ENCODE measurements around the gene GUSB.
"Not testable (repeated sequence)": the region's sequence is repeated elsewhere in the genome, so short reads cannot be mapped to it uniquely, and the experiment has no call there.

GUSB gene

GRCh38 chr7:65981965-65982792 is at the start of gene GUSB:
TSS of gene GUSB (minus strand) at chr7:65982213. CDS start at chr7:65982183, 30 bp downstream.
- peak; percentile 78 for DNase-seq

- not testable (repeated sequence) for DNase-seq
Observed at GRCh38 chr7:66028342-66028741, 46.3 kb upstream of the GUSB start.

GRCh38 chr7:66016131-66016461 is 34.1 kb upstream of the GUSB start:
- DNase-seq, result no peak

GRCh38 chr7:66015440-66016130 is 33.6 kb upstream of the GUSB start:
- DNase-seq, result no peak

- no peak for DNase-seq
Observed at GRCh38 chr7:66013938-66014337, 31.9 kb upstream of the GUSB start.

- no peak for DNase-seq
Observed at GRCh38 chr7:66007232-66007631, 25.2 kb upstream of the GUSB start.

GRCh38 chr7:66005115-66005671 is 23.2 kb upstream of the GUSB start:
- not testable (repeated sequence) for DNase-seq

- not testable (repeated sequence) for DNase-seq
Observed at GRCh38 chr7:66000823-66001417, 18.9 kb upstream of the GUSB start.

- DNase-seq, result not testable (repeated sequence)
Observed at GRCh38 chr7:65994984-65995383, 13.0 kb upstream of the GUSB start.

- DNase-seq, result no peak
Observed at GRCh38 chr7:65992526-65992925, 10.5 kb upstream of the GUSB start.

- DNase-seq, result not testable (repeated sequence)
Observed at GRCh38 chr7:65991829-65992228, 9.8 kb upstream of the GUSB start.

- DNase-seq, result no peak
Observed at GRCh38 chr7:65989694-65990080, 7.7 kb upstream of the GUSB start.

- not testable (repeated sequence) for DNase-seq
Observed at GRCh38 chr7:65988503-65988902, 6.5 kb upstream of the GUSB start.

GRCh38 chr7:65988084-65988483 is 6.1 kb upstream of the GUSB start:
- DNase-seq, result no peak

GRCh38 chr7:65983965-65984658 is 2.1 kb upstream of the GUSB start:
- no peak for DNase-seq

GRCh38 chr7:65980478-65981250 is 1.3 kb downstream of the GUSB start:
- DNase-seq, result no peak

GRCh38 chr7:65979583-65980477 is 2.2 kb downstream of the GUSB start:
- no peak for DNase-seq

- no peak for DNase-seq
Observed at GRCh38 chr7:65978891-65979582, 3.0 kb downstream of the GUSB start.

GRCh38 chr7:65976659-65977196 is 5.3 kb downstream of the GUSB start:
- no peak for DNase-seq

- DNase-seq, result no peak
Observed at GRCh38 chr7:65975814-65976445, 6.1 kb downstream of the GUSB start.

Measured in NCI-H1694 (cell line).